HEK293 (cell line): Measurements from ENCODE around the gene ZNHIT2.

ENCODE experiments used
- MEIS1 ChIP-seq: sonication (generic); formaldehyde crosslinking; IDR thresholded peaks from 2 replicates; pipeline ENCODE4 v1.8.1; 2022; ENCODE audit warnings: missing genetic modification reagents, mild to moderate bottlenecking, borderline replicate concordance
- PRDM1 ChIP-seq: fragments of 450-650 bp; formaldehyde crosslinking; IDR thresholded peaks from 2 replicates; pipeline ENCODE4; 2016; ENCODE audit warnings: missing biosample characterization, missing genetic modification characterization
- RBAK ChIP-seq: fragments of 450-650 bp; formaldehyde crosslinking; IDR thresholded peaks from 2 replicates; pipeline ENCODE4 v1.5.1; 2016; ENCODE audit warnings: missing biosample characterization, missing genetic modification characterization
- SALL2 ChIP-seq: fragments of 450-650 bp; formaldehyde crosslinking; IDR thresholded peaks from 2 replicates; pipeline ENCODE4 v1.5.0; 2017; ENCODE audit warnings: missing biosample characterization, mild to moderate bottlenecking, missing genetic modification characterization, borderline replicate concordance
- SCRT2 ChIP-seq: fragments of 450-650 bp; formaldehyde crosslinking; IDR thresholded peaks from 2 replicates; pipeline ENCODE4 v1.5.1; 2016; ENCODE audit warnings: missing biosample characterization, missing genetic modification characterization
- SP3 ChIP-seq: fragments of 450-650 bp; formaldehyde crosslinking; IDR thresholded peaks from 2 replicates; pipeline ENCODE4 v1.5.1; 2016; ENCODE audit warnings: missing biosample characterization, missing genetic modification characterization
- ZNF132 ChIP-seq: fragments of 450-650 bp; formaldehyde crosslinking; IDR thresholded peaks from 2 replicates; pipeline ENCODE4 v1.5.1; 2017; ENCODE audit warnings: missing biosample characterization, missing genetic modification characterization, borderline replicate concordance
- ZNF133 ChIP-seq: fragments of 450-650 bp; formaldehyde crosslinking; IDR thresholded peaks from 2 replicates; pipeline ENCODE4 v1.5.1; 2016; ENCODE audit warnings: missing biosample characterization, missing genetic modification characterization
- ZNF157 ChIP-seq: fragments of 450-650 bp; formaldehyde crosslinking; IDR thresholded peaks from 2 replicates; pipeline ENCODE4 v1.5.1; 2016; ENCODE audit warnings: missing biosample characterization, missing genetic modification characterization
- ZNF169 ChIP-seq: fragments of 450-650 bp; formaldehyde crosslinking; IDR thresholded peaks from 2 replicates; pipeline ENCODE4 v1.5.1; 2016; ENCODE audit warnings: missing biosample characterization, missing genetic modification characterization
- ZNF184 ChIP-seq: fragments of 450-650 bp; IDR thresholded peaks from 2 replicates; pipeline ENCODE4 v1.5.1; 2018; ENCODE audit warnings: missing biosample characterization, mild to moderate bottlenecking, missing genetic modification characterization
- ZNF426 ChIP-seq: fragments of 450-650 bp; formaldehyde crosslinking; IDR thresholded peaks from 2 replicates; pipeline ENCODE4 v1.5.1; 2017; ENCODE audit warnings: missing biosample characterization, missing genetic modification characterization, mild to moderate bottlenecking, inconsistent platforms, moderate library complexity
- ZNF48 ChIP-seq: fragments of 450-650 bp; formaldehyde crosslinking; IDR thresholded peaks from 2 replicates; pipeline ENCODE4 v1.5.1; 2016; ENCODE audit warnings: missing biosample characterization, missing genetic modification characterization
- ZNF521 ChIP-seq: fragments of 450-650 bp; formaldehyde crosslinking; IDR thresholded peaks from 2 replicates; pipeline ENCODE4 v1.5.1; 2017; ENCODE audit warnings: missing biosample characterization, mild to moderate bottlenecking, missing genetic modification characterization
- ZNF555 ChIP-seq: fragments of 450-650 bp; formaldehyde crosslinking; conservative IDR thresholded peaks from 2 replicates; pipeline ENCODE4 v1.5.1; 2017; ENCODE audit warnings: missing biosample characterization, mild to moderate bottlenecking, missing genetic modification characterization, inconsistent platforms
- ZNF629 ChIP-seq: fragments of 450-650 bp; formaldehyde crosslinking; IDR thresholded peaks from 2 replicates; pipeline ENCODE4 v1.5.1; 2017; ENCODE audit warnings: missing biosample characterization, missing genetic modification characterization
- ZNF660 ChIP-seq: fragments of 450-650 bp; IDR thresholded peaks from 2 replicates; pipeline ENCODE4 v1.5.1; 2018; ENCODE audit warnings: missing biosample characterization, mild to moderate bottlenecking, missing genetic modification characterization
- ZNF747 ChIP-seq: fragments of 450-650 bp; formaldehyde crosslinking; IDR thresholded peaks from 2 replicates; pipeline ENCODE4 v1.5.1; 2016; ENCODE audit warnings: missing biosample characterization, missing genetic modification characterization
- ZNF792 ChIP-seq: fragments of 450-650 bp; formaldehyde crosslinking; IDR thresholded peaks from 2 replicates; pipeline ENCODE4 v1.5.1; 2016; ENCODE audit warnings: missing biosample characterization, missing genetic modification characterization
- ZNF830 ChIP-seq: fragments of 450-650 bp; IDR thresholded peaks from 2 replicates; pipeline ENCODE4 v1.5.0; 2018; ENCODE audit warnings: missing biosample characterization, missing genetic modification characterization, low read depth, mild to moderate bottlenecking, moderate library complexity
- ZSCAN30 ChIP-seq: fragments of 450-650 bp; IDR thresholded peaks from 2 replicates; pipeline ENCODE4 v1.5.1; 2018; ENCODE audit warnings: missing biosample characterization, mild to moderate bottlenecking, missing genetic modification characterization, moderate library complexity
- TF ChIP-seq, protein P1 (sequence below): fragments of 450-650 bp; IDR thresholded peaks from 2 replicates; pipeline ENCODE4 v1.5.1; 2018; ENCODE audit warnings: missing biosample characterization, missing genetic modification characterization
- TF ChIP-seq, protein P2 (sequence below): fragments of 450-650 bp; formaldehyde crosslinking; IDR thresholded peaks from 2 replicates; pipeline ENCODE4 v1.5.1; 2016; ENCODE audit warnings: missing biosample characterization, missing genetic modification characterization
- TF ChIP-seq, protein P3 (sequence below): fragments of 450-650 bp; formaldehyde crosslinking; IDR thresholded peaks from 2 replicates; pipeline ENCODE4 v1.5.1; 2017; ENCODE audit warnings: missing biosample characterization, mild to moderate bottlenecking, missing genetic modification characterization, moderate library complexity
- TF ChIP-seq, protein P4 (sequence below): fragments of 450-650 bp; formaldehyde crosslinking; IDR thresholded peaks from 2 replicates; pipeline ENCODE4 v1.5.1; 2017; ENCODE audit warnings: missing biosample characterization, missing genetic modification characterization
- TF ChIP-seq, protein P5 (sequence below): fragments of 450-650 bp; formaldehyde crosslinking; IDR thresholded peaks from 2 replicates; pipeline ENCODE4 v1.5.1; 2016; ENCODE audit warnings: missing biosample characterization, missing genetic modification characterization
- TF ChIP-seq, protein P6 (sequence below): fragments of 450-650 bp; formaldehyde crosslinking; IDR thresholded peaks from 2 replicates; pipeline ENCODE4 v1.5.1; 2016; ENCODE audit warnings: missing biosample characterization, missing genetic modification characterization, borderline replicate concordance
- TF ChIP-seq, protein P7 (sequence below): fragments of 450-650 bp; IDR thresholded peaks from 2 replicates; pipeline ENCODE4 v1.5.1; 2018; ENCODE audit warnings: missing biosample characterization, mild to moderate bottlenecking, missing genetic modification characterization

The ZNHIT2 gene

DNA sequence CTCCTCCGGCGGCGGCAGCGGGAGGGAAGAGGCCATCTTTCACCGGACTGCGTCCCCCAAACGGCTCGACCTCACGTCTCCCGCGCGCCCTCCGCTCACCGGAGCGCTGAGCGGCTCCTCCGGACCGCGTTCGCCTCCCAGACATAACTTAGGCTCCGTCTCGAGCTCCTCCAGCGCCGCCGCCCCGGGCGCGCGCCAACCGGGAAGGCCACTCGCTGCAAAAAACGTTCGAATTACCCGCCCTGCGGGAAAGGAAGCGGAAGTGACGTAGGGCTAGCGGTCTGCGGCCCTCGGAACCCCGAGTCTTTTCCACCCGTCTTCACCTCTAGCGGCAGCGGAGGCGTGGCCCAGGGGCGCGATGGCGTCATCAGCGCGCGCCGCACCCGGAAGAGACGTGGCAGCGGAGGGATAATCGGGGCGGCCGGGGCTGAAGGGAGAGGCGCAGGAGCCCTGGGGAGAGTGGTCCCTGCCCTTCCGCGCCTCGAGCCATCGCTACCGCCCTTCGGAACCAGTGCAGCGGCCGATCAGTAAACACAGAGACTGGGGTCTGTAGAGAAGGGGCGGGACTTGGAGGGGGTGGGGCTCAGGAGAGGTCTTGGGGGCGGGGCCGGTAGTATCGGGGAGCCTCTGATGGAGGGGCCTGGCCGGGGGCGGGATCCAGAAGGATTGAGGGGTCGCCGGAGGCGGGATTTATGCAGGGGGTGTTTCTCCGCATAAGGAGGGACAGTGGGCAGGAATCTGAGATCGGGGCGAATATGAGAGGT lies 33.5 kb downstream of the ZNHIT2 start, which contains the start of the genes CDCA5 and ZFPL1 (continued):
- TF ChIP-seq SP3 (tag by site-specific recombination) (peak; percentile 97), ZNF747 (tag by site-specific recombination) (no peak), ZNF169 (tag by site-specific recombination) (no peak), ZNF830 (tag by site-specific recombination) (no peak), ZNF555 (tag by site-specific recombination) (no peak), RBAK (no peak), SCRT2 (tag by site-specific recombination) (no peak), ZNF48 (no peak), ZNF157 (tag by site-specific recombination) (no peak), ZSCAN30 (tag by site-specific recombination) (peak; percentile 83), MEIS1 (no peak), SALL2 (tag by site-specific recombination) (no peak), PRDM1 (tag by site-specific recombination) (no peak), ZNF132 (no peak), ZNF521 (tag by site-specific recombination) (no peak), ZNF426 (tag by site-specific recombination) (no peak), ZNF184 (no peak), ZNF133 (tag by site-specific recombination) (no peak), ZNF660 (no peak), ZNF629 (peak; percentile 95), ZNF792 (no peak)
- TF ChIP-seq, protein P1, sequence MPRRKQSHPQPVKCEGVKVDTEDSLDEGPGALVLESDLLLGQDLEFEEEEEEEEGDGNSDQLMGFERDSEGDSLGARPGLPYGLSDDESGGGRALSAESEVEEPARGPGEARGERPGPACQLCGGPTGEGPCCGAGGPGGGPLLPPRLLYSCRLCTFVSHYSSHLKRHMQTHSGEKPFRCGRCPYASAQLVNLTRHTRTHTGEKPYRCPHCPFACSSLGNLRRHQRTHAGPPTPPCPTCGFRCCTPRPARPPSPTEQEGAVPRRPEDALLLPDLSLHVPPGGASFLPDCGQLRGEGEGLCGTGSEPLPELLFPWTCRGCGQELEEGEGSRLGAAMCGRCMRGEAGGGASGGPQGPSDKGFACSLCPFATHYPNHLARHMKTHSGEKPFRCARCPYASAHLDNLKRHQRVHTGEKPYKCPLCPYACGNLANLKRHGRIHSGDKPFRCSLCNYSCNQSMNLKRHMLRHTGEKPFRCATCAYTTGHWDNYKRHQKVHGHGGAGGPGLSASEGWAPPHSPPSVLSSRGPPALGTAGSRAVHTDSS, result no peak
- TF ChIP-seq, protein P2, sequence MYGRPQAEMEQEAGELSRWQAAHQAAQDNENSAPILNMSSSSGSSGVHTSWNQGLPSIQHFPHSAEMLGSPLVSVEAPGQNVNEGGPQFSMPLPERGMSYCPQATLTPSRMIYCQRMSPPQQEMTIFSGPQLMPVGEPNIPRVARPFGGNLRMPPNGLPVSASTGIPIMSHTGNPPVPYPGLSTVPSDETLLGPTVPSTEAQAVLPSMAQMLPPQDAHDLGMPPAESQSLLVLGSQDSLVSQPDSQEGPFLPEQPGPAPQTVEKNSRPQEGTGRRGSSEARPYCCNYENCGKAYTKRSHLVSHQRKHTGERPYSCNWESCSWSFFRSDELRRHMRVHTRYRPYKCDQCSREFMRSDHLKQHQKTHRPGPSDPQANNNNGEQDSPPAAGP (tag by site-specific recombination), result peak; percentile 73
- TF ChIP-seq, protein P3, sequence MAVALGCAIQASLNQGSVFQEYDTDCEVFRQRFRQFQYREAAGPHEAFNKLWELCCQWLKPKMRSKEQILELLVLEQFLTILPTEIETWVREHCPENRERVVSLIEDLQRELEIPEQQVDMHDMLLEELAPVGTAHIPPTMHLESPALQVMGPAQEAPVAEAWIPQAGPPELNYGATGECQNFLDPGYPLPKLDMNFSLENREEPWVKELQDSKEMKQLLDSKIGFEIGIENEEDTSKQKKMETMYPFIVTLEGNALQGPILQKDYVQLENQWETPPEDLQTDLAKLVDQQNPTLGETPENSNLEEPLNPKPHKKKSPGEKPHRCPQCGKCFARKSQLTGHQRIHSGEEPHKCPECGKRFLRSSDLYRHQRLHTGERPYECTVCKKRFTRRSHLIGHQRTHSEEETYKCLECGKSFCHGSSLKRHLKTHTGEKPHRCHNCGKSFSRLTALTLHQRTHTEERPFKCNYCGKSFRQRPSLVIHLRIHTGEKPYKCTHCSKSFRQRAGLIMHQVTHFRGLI, result no peak
- TF ChIP-seq, protein P4, sequence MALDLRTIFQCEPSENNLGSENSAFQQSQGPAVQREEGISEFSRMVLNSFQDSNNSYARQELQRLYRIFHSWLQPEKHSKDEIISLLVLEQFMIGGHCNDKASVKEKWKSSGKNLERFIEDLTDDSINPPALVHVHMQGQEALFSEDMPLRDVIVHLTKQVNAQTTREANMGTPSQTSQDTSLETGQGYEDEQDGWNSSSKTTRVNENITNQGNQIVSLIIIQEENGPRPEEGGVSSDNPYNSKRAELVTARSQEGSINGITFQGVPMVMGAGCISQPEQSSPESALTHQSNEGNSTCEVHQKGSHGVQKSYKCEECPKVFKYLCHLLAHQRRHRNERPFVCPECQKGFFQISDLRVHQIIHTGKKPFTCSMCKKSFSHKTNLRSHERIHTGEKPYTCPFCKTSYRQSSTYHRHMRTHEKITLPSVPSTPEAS, result no peak
- TF ChIP-seq, protein P5, sequence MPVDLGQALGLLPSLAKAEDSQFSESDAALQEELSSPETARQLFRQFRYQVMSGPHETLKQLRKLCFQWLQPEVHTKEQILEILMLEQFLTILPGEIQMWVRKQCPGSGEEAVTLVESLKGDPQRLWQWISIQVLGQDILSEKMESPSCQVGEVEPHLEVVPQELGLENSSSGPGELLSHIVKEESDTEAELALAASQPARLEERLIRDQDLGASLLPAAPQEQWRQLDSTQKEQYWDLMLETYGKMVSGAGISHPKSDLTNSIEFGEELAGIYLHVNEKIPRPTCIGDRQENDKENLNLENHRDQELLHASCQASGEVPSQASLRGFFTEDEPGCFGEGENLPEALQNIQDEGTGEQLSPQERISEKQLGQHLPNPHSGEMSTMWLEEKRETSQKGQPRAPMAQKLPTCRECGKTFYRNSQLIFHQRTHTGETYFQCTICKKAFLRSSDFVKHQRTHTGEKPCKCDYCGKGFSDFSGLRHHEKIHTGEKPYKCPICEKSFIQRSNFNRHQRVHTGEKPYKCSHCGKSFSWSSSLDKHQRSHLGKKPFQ (tag by site-specific recombination), result no peak
- TF ChIP-seq, protein P6, sequence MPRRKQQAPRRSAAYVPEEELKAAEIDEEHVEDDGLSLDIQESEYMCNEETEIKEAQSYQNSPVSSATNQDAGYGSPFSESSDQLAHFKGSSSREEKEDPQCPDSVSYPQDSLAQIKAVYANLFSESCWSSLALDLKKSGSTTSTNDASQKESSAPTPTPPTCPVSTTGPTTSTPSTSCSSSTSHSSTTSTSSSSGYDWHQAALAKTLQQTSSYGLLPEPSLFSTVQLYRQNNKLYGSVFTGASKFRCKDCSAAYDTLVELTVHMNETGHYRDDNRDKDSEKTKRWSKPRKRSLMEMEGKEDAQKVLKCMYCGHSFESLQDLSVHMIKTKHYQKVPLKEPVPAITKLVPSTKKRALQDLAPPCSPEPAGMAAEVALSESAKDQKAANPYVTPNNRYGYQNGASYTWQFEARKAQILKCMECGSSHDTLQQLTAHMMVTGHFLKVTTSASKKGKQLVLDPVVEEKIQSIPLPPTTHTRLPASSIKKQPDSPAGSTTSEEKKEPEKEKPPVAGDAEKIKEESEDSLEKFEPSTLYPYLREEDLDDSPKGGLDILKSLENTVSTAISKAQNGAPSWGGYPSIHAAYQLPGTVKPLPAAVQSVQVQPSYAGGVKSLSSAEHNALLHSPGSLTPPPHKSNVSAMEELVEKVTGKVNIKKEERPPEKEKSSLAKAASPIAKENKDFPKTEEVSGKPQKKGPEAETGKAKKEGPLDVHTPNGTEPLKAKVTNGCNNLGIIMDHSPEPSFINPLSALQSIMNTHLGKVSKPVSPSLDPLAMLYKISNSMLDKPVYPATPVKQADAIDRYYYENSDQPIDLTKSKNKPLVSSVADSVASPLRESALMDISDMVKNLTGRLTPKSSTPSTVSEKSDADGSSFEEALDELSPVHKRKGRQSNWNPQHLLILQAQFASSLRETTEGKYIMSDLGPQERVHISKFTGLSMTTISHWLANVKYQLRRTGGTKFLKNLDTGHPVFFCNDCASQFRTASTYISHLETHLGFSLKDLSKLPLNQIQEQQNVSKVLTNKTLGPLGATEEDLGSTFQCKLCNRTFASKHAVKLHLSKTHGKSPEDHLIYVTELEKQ (tag by site-specific recombination), result no peak
- TF ChIP-seq, protein P7, sequence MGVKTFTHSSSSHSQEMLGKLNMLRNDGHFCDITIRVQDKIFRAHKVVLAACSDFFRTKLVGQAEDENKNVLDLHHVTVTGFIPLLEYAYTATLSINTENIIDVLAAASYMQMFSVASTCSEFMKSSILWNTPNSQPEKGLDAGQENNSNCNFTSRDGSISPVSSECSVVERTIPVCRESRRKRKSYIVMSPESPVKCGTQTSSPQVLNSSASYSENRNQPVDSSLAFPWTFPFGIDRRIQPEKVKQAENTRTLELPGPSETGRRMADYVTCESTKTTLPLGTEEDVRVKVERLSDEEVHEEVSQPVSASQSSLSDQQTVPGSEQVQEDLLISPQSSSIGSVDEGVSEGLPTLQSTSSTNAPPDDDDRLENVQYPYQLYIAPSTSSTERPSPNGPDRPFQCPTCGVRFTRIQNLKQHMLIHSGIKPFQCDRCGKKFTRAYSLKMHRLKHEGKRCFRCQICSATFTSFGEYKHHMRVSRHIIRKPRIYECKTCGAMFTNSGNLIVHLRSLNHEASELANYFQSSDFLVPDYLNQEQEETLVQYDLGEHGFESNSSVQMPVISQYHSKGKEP (tag by site-specific recombination), result no peak
